HL-60 (cell line): ENCODE data around the gene RSPH1.

Experiments
- GABPA ChIP-seq: IDR thresholded peaks from 2 replicates; pipeline ENCODE4 v1.6.1; 2012; ENCODE audit warnings: low read depth
- POLR2AphosphoS5 ChIP-seq: IDR thresholded peaks from 2 replicates; pipeline ENCODE4 v1.6.1; 2012; ENCODE audit warnings: low read depth

GRCh38 chr21:42503711-42504110 is 7.7 kb upstream of the RSPH1 start:
- TF ChIP-seq GABPA (no peak), POLR2AphosphoS5 (no peak)
